PFSK-1 (cell line): ENCODE measurements around the gene GAPT.

Experiments
- FOXP2 ChIP-seq: optimal IDR thresholded peaks from 2 replicates; pipeline ENCODE3; 2011; ENCODE audit warnings: borderline replicate concordance, control low read depth, inconsistent platforms; ENCODE audit not compliant: insufficient read depth; ENCODE audit errors: extremely low read length, extremely low read depth
- POLR2AphosphoS5 ChIP-seq: IDR thresholded peaks from 2 replicates; pipeline ENCODE4 v1.6.1; 2012; ENCODE audit warnings: low read depth, mild to moderate bottlenecking, control low read depth, low read length, moderate library complexity
- SIN3A ChIP-seq: IDR thresholded peaks from 2 replicates; pipeline ENCODE4 v1.6.1; 2012; ENCODE audit warnings: mild to moderate bottlenecking, low read length, moderate library complexity, borderline replicate concordance; ENCODE audit not compliant: insufficient read depth
- TAF1 ChIP-seq: IDR thresholded peaks from 2 replicates; pipeline ENCODE4 v1.6.1; 2012; ENCODE audit warnings: low read length, control low read depth, borderline replicate concordance; ENCODE audit not compliant: insufficient read depth
- TF ChIP-seq, protein P1 (sequence below), 2 experiments: IDR thresholded peaks; 2 replicates each; pipeline versions ENCODE4 v1.6.1 to v1.8.0; 2011 to 2012; ENCODE audit warnings: low read depth in 2 of 2, low read length in 2 of 2, control low read depth in 1 of 2, inconsistent platforms in 1 of 2, mild to moderate bottlenecking in 1 of 2, moderate library complexity in 1 of 2; ENCODE audit not compliant: insufficient read depth in 1 of 2

The GAPT gene

GRCh38 chr5:58455066-58455465 lies 36.2 kb upstream of the GAPT start:
- TF ChIP-seq FOXP2 (no peak), POLR2AphosphoS5 (no peak), SIN3A (no peak), TAF1 (no peak)
- TF ChIP-seq, protein P1, sequence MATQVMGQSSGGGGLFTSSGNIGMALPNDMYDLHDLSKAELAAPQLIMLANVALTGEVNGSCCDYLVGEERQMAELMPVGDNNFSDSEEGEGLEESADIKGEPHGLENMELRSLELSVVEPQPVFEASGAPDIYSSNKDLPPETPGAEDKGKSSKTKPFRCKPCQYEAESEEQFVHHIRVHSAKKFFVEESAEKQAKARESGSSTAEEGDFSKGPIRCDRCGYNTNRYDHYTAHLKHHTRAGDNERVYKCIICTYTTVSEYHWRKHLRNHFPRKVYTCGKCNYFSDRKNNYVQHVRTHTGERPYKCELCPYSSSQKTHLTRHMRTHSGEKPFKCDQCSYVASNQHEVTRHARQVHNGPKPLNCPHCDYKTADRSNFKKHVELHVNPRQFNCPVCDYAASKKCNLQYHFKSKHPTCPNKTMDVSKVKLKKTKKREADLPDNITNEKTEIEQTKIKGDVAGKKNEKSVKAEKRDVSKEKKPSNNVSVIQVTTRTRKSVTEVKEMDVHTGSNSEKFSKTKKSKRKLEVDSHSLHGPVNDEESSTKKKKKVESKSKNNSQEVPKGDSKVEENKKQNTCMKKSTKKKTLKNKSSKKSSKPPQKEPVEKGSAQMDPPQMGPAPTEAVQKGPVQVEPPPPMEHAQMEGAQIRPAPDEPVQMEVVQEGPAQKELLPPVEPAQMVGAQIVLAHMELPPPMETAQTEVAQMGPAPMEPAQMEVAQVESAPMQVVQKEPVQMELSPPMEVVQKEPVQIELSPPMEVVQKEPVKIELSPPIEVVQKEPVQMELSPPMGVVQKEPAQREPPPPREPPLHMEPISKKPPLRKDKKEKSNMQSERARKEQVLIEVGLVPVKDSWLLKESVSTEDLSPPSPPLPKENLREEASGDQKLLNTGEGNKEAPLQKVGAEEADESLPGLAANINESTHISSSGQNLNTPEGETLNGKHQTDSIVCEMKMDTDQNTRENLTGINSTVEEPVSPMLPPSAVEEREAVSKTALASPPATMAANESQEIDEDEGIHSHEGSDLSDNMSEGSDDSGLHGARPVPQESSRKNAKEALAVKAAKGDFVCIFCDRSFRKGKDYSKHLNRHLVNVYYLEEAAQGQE (IDR thresholded peaks at IDR 0.05; ENCODE audit: insufficient read depth in 1 of 2, low read depth in 2 of 2, low read length in 2 of 2), result no peak

DNA sequence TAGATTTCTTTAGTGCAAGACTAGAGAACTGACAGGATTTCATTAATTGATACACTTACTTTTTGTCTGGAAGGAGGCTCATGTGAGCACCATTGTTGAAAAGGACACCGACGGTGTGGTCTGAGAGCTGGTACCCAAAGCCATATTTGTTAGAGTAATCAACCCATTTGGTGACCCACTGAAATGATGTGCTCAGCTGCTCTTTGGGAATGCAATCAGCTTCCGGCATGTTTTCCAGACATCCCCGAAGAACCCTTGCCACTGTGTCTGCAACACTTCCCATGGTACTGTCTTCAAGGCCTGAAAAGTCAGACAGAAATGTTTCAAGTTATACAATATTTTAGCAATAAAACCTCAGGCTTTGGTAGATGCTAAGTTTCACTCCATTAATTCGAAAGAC lies 35.8 kb upstream of the GAPT start:
- TF ChIP-seq TAF1, result no peak
- no peak for TF ChIP-seq FOXP2
- TF ChIP-seq SIN3A, result no peak
- TF ChIP-seq, protein P1 (IDR thresholded peaks at IDR 0.05; ENCODE audit: insufficient read depth in 1 of 2, low read depth in 2 of 2, low read length in 2 of 2), result no peak
- TF ChIP-seq POLR2AphosphoS5, result no peak

DNA sequence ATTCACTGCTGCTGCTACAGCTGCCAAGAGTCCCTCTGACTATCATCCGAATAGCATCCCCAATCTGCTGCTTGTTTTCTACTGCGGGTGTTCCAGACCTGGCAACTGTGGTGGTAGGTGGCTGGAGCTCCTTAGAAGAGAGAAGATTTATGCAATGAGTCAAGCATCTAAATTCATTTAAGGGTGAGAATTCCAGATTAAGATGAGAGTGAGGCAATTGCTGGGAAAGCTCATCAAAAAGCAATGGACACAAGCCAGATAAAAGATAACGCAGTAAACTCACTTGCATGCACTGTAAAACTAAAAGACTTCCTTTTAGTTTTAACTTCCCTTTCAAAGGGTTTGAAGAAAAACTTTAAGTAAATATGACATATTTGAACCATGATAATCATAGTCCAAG lies 35.2 kb upstream of the GAPT start:
- TF ChIP-seq SIN3A, result no peak
- TF ChIP-seq, protein P1 (IDR thresholded peaks at IDR 0.05; ENCODE audit: insufficient read depth in 1 of 2, low read depth in 2 of 2, low read length in 2 of 2), result no peak
- TF ChIP-seq FOXP2, result no peak
- no peak for TF ChIP-seq TAF1
- no peak for TF ChIP-seq POLR2AphosphoS5

DNA sequence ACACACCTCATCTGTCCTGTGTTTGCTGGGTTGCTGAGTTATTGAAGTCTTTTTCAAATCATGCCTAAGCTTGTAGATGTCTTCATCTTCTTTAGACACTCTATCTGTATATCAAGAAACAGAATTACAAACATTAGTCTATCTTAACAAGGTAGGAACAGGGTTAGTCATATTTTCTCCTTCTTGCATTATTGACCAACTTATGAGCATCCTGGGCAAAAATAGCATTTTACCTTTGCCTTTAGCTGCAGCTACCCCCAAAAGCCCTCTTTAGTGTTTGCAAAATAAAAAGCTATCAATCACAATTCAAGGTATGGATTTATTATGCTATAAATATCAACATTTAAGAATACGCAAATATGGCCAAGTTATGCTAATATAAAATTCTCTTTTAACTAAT lies 34.7 kb upstream of the GAPT start:
- no peak for TF ChIP-seq FOXP2
- no peak for TF ChIP-seq TAF1
- no peak for TF ChIP-seq POLR2AphosphoS5
- TF ChIP-seq, protein P1 (IDR thresholded peaks at IDR 0.05; ENCODE audit: insufficient read depth in 1 of 2, low read depth in 2 of 2, low read length in 2 of 2), result no peak
- TF ChIP-seq SIN3A, result no peak

DNA sequence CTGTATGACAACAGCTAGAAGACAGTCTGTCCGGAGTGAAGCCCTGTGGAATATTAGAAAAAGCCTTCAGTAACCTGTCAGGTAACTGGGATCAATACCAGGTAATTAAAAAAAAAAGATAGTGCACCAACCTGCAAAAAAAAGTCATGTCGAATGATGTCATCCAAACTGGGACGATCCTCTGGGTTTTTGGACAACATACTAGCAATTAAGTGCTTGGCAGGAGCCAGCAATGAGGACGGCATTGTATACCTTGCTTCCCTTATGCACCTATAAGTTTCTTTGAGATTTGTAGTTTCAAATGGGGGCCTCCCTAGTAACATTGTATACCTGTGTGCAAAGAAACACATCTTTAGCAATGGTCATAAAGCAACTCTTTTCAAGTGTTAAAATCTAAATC lies 34.2 kb upstream of the GAPT start:
- TF ChIP-seq SIN3A (no peak), FOXP2 (no peak), TAF1 (no peak), POLR2AphosphoS5 (no peak)
- TF ChIP-seq, protein P1 (IDR thresholded peaks at IDR 0.05; ENCODE audit: insufficient read depth in 1 of 2, low read depth in 2 of 2, low read length in 2 of 2), result no peak
